HG02678 (cell line): ENCODE data around the gene SINHCAF.

Experiments
- ATAC-seq: cut with Tn5 transposase; IDR thresholded peaks from one replicate; pipeline ENCODE4 v1.9.1; 2021; ENCODE audit warnings: mild to moderate bottlenecking, moderate library complexity; ENCODE audit not compliant: unreplicated experiment

The SINHCAF gene

DNA sequence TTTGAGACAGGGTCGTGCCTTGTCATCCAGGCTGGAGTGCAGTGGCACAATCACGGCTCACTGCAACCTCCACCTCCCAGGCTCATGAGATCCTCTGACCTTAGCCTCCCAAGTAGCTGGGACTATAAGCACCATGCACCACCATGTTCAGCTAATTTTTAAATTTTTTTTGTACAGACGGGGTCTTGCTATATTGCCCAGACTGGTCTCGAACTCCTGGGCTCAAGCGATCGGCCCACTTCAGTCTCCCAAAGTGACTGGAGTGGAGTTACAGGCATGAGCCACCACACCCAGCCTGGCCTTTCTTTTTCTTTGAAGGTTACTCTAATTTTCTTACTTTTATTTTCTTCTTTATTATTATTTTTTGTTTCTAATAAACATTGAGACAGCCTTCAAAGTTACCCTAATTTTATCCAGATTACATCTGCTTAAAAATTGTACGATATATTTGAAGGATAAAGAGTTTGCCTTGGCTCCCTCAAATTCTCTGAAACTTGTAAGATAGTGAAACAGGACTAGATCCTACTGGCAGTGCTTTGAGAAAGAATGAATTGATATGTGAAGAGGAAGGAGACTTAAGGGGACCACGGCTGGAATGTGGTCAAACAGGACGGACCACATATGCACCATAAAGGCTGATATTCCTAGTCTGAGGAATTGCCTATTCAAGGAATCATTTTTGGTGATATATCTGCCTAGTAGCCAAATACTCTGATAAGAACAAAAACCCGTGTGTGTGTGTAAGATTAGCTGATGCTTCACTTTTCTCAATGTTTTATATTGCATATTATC is 14.1 kb upstream of the SINHCAF start:
- no peak for ATAC-seq

GRCh38 chr12:31337952-31338351 is 12.0 kb upstream of the SINHCAF start:
- ATAC-seq, result no peak

DNA sequence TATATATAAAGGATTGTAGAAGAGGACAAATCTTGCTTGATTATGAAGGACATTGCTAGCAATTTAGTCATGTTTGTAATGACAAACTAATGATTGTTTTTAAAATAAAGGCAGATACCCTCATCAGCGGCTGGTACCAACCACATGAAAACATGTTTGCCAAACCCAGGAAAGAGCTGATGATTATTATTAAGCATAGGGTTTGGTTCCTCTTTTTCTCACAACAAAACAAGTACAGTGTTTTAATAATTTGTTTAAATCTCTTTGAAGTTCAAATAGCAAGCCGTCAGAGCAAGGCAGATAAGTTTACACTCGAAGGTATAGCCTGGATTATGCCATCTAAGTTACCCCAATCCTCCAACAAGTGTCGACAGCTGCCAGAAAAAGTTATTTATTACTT is 5.3 kb upstream of the SINHCAF start:
- peak; percentile 46 for ATAC-seq

GRCh38 chr12:31326736-31327659 is 1.0 kb upstream of the SINHCAF start:
- ATAC-seq, result no peak

DNA sequence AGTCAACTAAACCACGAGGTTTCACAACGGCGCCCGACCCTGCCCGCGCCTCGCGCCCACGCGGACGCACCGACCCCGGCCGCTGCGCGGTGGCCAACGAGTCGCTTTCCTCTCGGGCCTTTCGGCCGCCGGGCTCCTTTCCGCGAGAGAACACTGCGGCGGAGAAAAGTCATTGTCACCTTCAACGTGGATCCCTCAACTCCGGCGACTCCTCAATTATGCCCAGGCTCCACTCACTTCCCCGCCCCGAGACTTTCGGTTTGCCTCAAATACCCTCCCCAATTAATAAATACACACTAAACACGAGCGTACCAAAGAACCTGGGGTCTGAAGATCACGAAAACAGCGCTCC is 450 bp downstream of the SINHCAF start:
- no peak for ATAC-seq

GRCh38 chr12:31324845-31325523 is 966 bp downstream of the SINHCAF start:
- no peak for ATAC-seq

DNA sequence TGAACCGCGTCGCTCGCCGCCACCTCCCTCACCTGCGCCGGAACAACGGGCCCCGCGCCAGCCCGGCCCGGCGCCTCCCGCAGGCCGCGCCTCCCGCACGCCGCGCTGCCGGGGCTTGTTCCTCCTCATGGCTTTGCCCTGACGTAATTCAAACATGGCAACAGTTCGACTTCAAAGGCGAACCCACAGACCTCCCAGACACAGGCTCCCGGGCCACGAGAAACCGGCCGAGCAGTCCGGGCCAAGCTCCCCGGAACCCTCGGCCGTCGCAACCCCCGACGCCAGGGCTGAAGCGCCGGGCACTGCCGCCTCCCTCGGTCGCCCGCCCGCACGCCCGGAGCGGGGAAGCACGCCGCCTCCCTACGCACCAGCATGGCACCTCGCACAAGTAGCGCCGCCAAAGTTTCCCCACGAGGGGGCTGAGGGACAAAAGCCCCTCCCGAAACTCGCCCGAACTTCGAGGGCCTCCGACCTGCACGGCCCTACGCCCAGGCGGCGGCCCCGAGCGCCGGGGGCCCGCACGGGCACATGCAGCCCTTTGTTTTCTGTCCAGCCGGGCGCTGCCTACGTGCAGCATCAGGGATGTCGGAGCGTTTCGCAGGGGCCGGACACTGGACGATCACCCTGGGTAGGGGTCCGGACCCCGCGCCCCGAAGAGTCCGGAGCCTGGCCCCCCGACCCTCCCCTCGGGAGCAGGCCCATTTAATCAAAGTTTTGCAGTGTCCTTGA is 1.7 kb downstream of the SINHCAF start:
- ATAC-seq, result peak; percentile 34

- ATAC-seq, result peak; percentile 20
Measured at GRCh38 chr12:31323391-31324115, 2.4 kb downstream of the SINHCAF start.

GRCh38 chr12:31322801-31323207 is 3.1 kb downstream of the SINHCAF start:
- ATAC-seq, result no peak

DNA sequence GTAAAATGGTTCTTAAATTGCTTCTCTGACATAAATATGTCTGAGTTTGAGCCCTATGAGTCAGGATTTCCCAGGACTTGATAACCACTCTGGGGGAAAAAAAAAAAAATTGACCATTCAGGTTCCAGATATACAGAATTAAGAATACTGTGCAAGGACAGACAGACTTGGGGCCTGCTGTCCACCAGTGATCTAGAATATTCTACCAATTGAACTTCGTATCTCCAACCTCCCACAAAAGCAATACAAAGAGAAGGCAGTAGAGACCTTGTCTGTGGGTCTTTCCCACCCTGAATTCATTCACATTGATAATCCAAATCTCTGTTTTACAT is 4.1 kb downstream of the SINHCAF start:
- no peak for ATAC-seq

GRCh38 chr12:31321186-31321896 is 4.6 kb downstream of the SINHCAF start:
- no peak for ATAC-seq

DNA sequence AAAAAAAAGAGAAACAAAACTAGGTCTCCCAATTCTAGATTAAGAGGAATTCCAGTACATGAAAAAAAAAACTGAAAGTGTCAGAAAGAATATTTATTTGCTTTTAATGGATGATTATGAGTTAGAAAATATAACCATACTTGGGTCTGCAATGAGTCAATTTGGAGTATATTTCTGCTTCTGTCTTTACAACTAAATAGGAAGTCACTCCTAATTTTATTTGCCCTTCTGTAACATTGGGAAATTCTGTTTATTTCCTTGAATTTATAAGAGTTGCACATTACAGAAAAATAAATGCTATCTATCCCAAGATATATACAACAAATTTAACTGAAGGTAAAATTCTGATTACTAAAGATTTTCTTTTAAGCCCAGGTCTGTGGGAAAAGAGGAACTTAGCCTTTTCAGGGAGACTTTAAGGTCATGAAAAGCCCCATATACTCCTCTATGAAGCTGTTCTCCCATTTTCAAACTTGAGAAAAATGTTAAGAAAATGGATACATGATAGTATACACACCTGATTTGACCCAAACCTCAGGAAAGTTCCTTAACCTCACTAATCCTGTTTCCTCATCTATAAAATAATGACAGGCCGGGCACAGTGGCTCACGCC is 7.2 kb downstream of the SINHCAF start:
- no peak for ATAC-seq

- ATAC-seq, result no peak
Measured at GRCh38 chr12:31317471-31318395, 8.2 kb downstream of the SINHCAF start.

- ATAC-seq, result peak; percentile 25
Measured at GRCh38 chr12:31316891-31317290, 9.1 kb downstream of the SINHCAF start.

DNA sequence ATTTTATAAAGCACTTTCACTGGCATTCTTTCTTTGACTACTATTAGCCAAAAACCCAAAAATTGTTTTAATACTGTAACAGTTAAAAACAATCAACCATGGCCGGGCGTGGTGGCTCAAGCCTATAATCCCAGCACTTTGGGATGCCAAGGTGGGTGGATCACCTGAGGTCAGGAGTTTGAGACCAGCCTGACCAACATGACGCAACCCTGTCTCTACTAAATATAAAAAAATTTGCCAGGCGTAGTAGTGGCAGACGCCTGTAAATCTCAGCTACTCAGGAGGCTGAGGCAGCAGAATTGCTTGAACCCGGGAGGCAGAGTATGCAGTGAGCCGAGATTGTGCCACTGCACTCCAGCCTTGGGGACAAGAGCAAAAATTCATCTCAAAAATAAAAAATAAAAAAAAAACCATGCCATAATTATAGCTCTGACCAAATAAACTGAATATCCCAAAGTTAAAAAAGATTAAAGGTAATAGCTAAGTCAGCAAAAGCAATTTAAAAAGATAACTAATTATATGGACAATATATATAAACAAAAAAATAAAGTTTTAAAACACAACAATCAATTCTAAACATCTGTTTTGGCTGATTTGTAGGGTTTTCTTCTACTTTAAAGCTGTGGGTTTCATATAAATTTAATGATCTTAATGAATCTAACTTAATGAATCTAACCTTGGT is 10.0 kb downstream of the SINHCAF start:
- no peak for ATAC-seq

- ATAC-seq, result peak; percentile 42
Measured at GRCh38 chr12:31315044-31315715, 10.8 kb downstream of the SINHCAF start.

GRCh38 chr12:31312431-31312830 is 13.5 kb downstream of the SINHCAF start:
- no peak for ATAC-seq
